ENCODE measurements around the gene NMNAT2.

DNA sequence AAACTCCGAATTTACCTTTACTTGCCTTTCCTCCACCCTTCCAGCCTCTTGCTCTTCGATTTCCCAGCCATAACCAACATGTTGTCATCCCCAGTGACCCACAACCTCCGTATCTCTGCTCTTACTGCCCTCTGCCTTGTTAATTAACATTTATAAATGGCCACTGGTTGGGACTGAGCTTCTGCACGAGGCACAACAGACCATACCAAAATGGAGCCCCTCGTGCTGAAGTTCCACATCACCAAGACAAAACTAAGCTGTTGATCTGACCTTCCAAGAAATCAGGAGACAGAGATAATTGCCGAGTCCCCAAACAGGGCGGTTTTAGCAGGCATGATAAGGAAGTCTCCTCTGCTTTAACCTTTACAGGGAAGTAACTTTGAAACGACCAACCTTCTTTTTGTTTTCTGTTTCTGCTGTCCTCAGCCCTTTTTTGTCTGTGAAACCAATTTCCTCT is 71.9 kb downstream of the NMNAT2 start:
- TF ChIP-seq, protein P1, sequence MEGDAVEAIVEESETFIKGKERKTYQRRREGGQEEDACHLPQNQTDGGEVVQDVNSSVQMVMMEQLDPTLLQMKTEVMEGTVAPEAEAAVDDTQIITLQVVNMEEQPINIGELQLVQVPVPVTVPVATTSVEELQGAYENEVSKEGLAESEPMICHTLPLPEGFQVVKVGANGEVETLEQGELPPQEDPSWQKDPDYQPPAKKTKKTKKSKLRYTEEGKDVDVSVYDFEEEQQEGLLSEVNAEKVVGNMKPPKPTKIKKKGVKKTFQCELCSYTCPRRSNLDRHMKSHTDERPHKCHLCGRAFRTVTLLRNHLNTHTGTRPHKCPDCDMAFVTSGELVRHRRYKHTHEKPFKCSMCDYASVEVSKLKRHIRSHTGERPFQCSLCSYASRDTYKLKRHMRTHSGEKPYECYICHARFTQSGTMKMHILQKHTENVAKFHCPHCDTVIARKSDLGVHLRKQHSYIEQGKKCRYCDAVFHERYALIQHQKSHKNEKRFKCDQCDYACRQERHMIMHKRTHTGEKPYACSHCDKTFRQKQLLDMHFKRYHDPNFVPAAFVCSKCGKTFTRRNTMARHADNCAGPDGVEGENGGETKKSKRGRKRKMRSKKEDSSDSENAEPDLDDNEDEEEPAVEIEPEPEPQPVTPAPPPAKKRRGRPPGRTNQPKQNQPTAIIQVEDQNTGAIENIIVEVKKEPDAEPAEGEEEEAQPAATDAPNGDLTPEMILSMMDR (conservative IDR thresholded peaks at IDR 0.05; ENCODE audit: low read length), result no peak
- TF ChIP-seq EZH2phosphoT487 (IDR thresholded peaks at IDR 0.05; ENCODE audit: borderline replicate concordance, low read depth, low read length), result no peak

Measured in OCI-LY7 (cell line).